ENCODE results near the gene TAS2R40. TPM values are rescaled to one million over a fixed set of nuclear protein-coding genes. Genes with fewer than 3 reads are reported as not detected.
A peak's percentile ranks its signal among the peaks of the same experiment; 100 is the strongest.

TAS2R40 gene
- total RNA-seq, 1 experiment from 2014 or later, result not detected

GRCh38 chr7:143214789-143215679 is 6.8 kb upstream of the TAS2R40 start (continued):
- TF ChIP-seq CTCF (IDR thresholded peaks at IDR 0.05 in 2 of 3, conservative IDR thresholded peaks at IDR 0.05 in 1 of 3; ENCODE audit: borderline replicate concordance in 1 of 3, insufficient read depth in 1 of 3, low read depth in 2 of 3, low read length in 2 of 3), result peak; percentile 95 to 100 (median 100)

DNA sequence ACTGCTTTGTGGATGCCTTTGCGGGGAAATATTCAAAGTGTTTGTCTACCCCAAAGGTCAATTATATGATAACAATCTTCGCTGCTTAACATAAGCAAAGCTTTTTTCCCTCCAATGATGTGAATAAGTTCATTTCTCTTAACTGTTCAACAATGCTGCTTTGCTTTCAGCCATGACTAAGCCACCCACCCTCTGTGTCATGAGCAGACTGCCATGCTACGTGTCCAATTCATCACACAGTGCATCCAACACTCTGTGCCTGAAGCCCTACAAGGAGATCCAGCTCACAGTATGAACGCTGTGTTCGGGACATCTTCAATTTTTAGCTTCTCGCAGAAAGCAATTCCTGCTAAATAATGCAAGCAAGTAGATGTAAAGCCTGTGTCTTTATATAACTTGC is 5.7 kb upstream of the TAS2R40 start:
- POLR2A ChIA-PET, result no interaction called here
- Histone ChIP-seq H3K79me2 (ENCODE audit: insufficient read depth, low read length) (no peaks in the 10 kb centered on the region), H3K4me1 (ENCODE audit: control insufficient read depth in 1 of 2, insufficient read depth in 2 of 2, low read length in 2 of 2) (no peaks in the 10 kb centered on the region), H4K20me1 (ENCODE audit: insufficient read depth) (no peaks in the 10 kb centered on the region), H3K4me3 (replicated peaks in 1 of 2; ENCODE audit: low read depth in 1 of 2, low read length in 2 of 2) (no peak overlapping the region), H3K9ac (ENCODE audit: low read length) (no peak overlapping the region), H3K9me2 (ENCODE audit: insufficient read depth) (no peaks in the 10 kb centered on the region), H3K27ac (ENCODE audit: low read depth, low read length) (no peak overlapping the region), H2AFZ (ENCODE audit: low read depth, low read length, poor library complexity, severe bottlenecking) (no peak overlapping the region), H3K9me3 (ENCODE audit: control insufficient read depth in 1 of 2, insufficient read depth in 1 of 2, low read depth in 1 of 2, low read length in 2 of 2) (no peaks in the 10 kb centered on the region), H3K36me3 (ENCODE audit: control insufficient read depth in 1 of 2, insufficient read depth in 2 of 2, low read length in 2 of 2) (no peaks in the 10 kb centered on the region), H3K27me3 (ENCODE audit: insufficient read depth, low read length) (no peaks in the 10 kb centered on the region), H3K4me2 (ENCODE audit: low read length) (no peak overlapping the region)
- CTCF ChIA-PET, result interaction anchor here (1.0 to 4.3 kb wide), 2 partner anchors 89 to 208 kb away, joined by 3 to 331 read pairs; no protein-coding TSS in a partner anchor
- no peak for ATAC-seq
- intact Hi-C loops (cut with micrococcal nuclease), result loop anchor here (10.0 kb wide), 1 partner anchor 361 kb away; the partner anchor contains the start of gene EPHB6
- BruUV-seq (replicated peaks), result no TSS peak
- no peak for DNase-seq (ENCODE audit: low read depth, low spot score)
- RAD21 ChIA-PET (ENCODE audit: low non-redundant PET in 1 of 2, low total read pairs in 2 of 2, uncharacterized antibody in 2 of 2, unreplicated experiment in 2 of 2), result interaction anchor here in 1 of 2 experiments (2.4 kb wide), 1 partner anchor 212 kb away, joined by 10 read pairs; no protein-coding TSS in a partner anchor
- TF ChIP-seq EZH2 (IDR thresholded peaks at IDR 0.05), result no peak
- TF ChIP-seq EZH2phosphoT487 (IDR thresholded peaks at IDR 0.05; ENCODE audit: borderline replicate concordance), result no peak
- no peak for TF ChIP-seq EGR1 (IDR thresholded peaks at IDR 0.05; ENCODE audit: low read depth)

All from HCT116 (cell line).